Osteoblast (primary cell): ENCODE results near the gene TMEM178B. TPM values are rescaled to one million over a fixed set of nuclear protein-coding genes. Genes with fewer than 3 reads are reported as not detected.

Experiments
- DNase-seq: peaks from one replicate; pipeline ENCODE4 v3.0.0; 2011; ENCODE audit warnings: low spot score, mixed read lengths; ENCODE audit not compliant: insufficient read length; ENCODE audit errors: missing footprints
- H2AFZ ChIP-seq: 2 replicates; pipeline ENCODE4 v1.6.0; 2011; ENCODE audit warnings: mild to moderate bottlenecking, low read length
- H3K27ac ChIP-seq: 2 replicates; pipeline ENCODE4 v1.5.1; 2011; ENCODE audit warnings: mild to moderate bottlenecking, low read depth, low read length, moderate library complexity
- H3K27me3 ChIP-seq: 2 replicates; pipeline ENCODE4 v1.6.0; 2012; ENCODE audit warnings: mild to moderate bottlenecking, control low read depth, inconsistent platforms, low read length, moderate library complexity; ENCODE audit not compliant: insufficient read depth
- H3K36me3 ChIP-seq: 2 replicates; pipeline ENCODE4 v1.5.1; 2011; ENCODE audit warnings: mild to moderate bottlenecking, low read length, control low read depth, moderate library complexity; ENCODE audit not compliant: insufficient read depth
- H3K4me1 ChIP-seq: 2 replicates; pipeline ENCODE4 v1.5.1; 2011; ENCODE audit warnings: mild to moderate bottlenecking, low read length, control low read depth, moderate library complexity; ENCODE audit not compliant: insufficient read depth
- H3K4me2 ChIP-seq: 2 replicates; pipeline ENCODE4 v1.6.0; 2011; ENCODE audit warnings: mild to moderate bottlenecking, low read length; ENCODE audit not compliant: insufficient read depth
- H3K4me3 ChIP-seq: fragments of 200-600 bp; sonication (generic); 3 replicates; pipeline ENCODE4 v1.5.1; 2012; ENCODE audit warnings: mild to moderate bottlenecking, low read length, inconsistent platforms; ENCODE audit not compliant: insufficient read depth
- H3K79me2 ChIP-seq: 2 replicates; pipeline ENCODE4 v1.6.0; 2012; ENCODE audit warnings: mild to moderate bottlenecking, low read length, control low read depth, inconsistent platforms; ENCODE audit not compliant: insufficient read depth
- H3K9me3 ChIP-seq: 2 replicates; pipeline ENCODE4 v1.5.1; 2011; ENCODE audit warnings: low read depth, low read length, control low read depth
- H4K20me1 ChIP-seq: 2 replicates; pipeline ENCODE4 v1.6.0; 2012; ENCODE audit warnings: mild to moderate bottlenecking, low read length, control low read depth; ENCODE audit not compliant: insufficient read depth
- total RNA-seq: library from RNA; depleted of rRNA; stranded (reverse); fragments of >200 nt; gene quantifications from 2 replicates; pipeline ENCODE4 v1.2.3, GENCODE V29; 2012
- TF ChIP-seq, protein P1 (sequence below): IDR thresholded peaks from 2 replicates; pipeline ENCODE4 v1.5.1; 2011; ENCODE audit warnings: mild to moderate bottlenecking, low read depth, low read length, moderate library complexity; ENCODE audit errors: extremely low read depth

TMEM178B gene
- total RNA-seq, 1 donor = 1.1 TPM

DNA sequence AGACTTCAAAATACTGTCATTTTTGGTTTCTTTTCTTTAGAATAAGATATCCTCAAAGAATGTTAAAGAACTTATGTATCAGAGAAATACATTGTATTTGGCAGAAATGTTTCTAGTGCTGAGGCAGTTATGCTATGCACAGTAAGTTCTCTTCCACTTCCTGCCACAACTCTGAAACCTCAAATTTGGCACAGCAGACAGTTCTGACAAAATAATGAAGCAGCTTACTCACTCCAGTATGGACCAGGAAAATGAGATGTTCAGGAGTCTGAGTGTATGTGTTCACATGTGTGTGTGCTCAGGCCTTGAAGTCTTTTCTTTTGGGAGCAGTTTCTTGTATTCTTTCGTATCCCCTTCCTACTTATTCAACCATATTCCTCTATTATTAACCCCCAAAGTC, 280.4 kb downstream of the TMEM178B start:
- no peak overlapping the region for H2AFZ ChIP-seq
- no peaks in the 10 kb centered on the region for H3K9me3 ChIP-seq
- H4K20me1 ChIP-seq = no peaks in the 10 kb centered on the region
- H3K4me2 ChIP-seq = peak overlapping the region; percentile 44
- peak overlapping the region; percentile 45 for H3K27ac ChIP-seq
- H3K79me2 ChIP-seq = no peaks in the 10 kb centered on the region
- DNase-seq = peak; percentile 53
- TF ChIP-seq, protein P1, sequence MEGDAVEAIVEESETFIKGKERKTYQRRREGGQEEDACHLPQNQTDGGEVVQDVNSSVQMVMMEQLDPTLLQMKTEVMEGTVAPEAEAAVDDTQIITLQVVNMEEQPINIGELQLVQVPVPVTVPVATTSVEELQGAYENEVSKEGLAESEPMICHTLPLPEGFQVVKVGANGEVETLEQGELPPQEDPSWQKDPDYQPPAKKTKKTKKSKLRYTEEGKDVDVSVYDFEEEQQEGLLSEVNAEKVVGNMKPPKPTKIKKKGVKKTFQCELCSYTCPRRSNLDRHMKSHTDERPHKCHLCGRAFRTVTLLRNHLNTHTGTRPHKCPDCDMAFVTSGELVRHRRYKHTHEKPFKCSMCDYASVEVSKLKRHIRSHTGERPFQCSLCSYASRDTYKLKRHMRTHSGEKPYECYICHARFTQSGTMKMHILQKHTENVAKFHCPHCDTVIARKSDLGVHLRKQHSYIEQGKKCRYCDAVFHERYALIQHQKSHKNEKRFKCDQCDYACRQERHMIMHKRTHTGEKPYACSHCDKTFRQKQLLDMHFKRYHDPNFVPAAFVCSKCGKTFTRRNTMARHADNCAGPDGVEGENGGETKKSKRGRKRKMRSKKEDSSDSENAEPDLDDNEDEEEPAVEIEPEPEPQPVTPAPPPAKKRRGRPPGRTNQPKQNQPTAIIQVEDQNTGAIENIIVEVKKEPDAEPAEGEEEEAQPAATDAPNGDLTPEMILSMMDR = no peak
- no peaks in the 10 kb centered on the region for H3K27me3 ChIP-seq
- peaks cover 20% of the 10 kb centered on the region for H3K4me1 ChIP-seq
- no peak overlapping the region for H3K4me3 ChIP-seq
- H3K36me3 ChIP-seq = no peaks in the 10 kb centered on the region

DNA sequence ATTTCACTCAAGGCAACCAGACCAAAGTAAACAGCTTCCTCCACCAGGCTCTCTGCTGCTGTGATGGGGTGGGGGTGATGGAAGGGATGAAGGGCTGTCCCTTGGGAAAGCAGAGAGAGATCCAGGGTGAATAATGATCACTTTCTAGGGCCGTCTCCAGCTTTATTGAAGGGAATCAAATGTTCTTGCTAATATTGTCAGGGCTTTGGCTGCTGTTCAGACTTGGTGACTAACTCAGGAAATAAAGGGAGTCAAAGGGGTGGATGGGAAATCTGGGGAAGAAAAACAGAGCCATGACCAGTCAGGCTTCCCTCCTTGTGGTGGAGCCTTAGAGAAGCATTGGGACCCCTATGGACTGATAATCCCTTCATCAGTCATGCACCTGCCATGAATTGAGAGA, 281.2 kb downstream of the TMEM178B start:
- no peaks in the 10 kb centered on the region for H3K79me2 ChIP-seq
- TF ChIP-seq, protein P1 = no peak
- peak overlapping the region; percentile 44 for H3K4me2 ChIP-seq
- no peaks in the 10 kb centered on the region for H4K20me1 ChIP-seq
- H3K4me1 ChIP-seq = peaks cover 20% of the 10 kb centered on the region
- H3K27me3 ChIP-seq = no peaks in the 10 kb centered on the region
- H3K9me3 ChIP-seq = no peaks in the 10 kb centered on the region
- H3K36me3 ChIP-seq = no peaks in the 10 kb centered on the region
- peak; percentile 68 for DNase-seq
- no peak overlapping the region for H3K4me3 ChIP-seq
- peak overlapping the region; percentile 45 for H3K27ac ChIP-seq
- no peak overlapping the region for H2AFZ ChIP-seq

DNA sequence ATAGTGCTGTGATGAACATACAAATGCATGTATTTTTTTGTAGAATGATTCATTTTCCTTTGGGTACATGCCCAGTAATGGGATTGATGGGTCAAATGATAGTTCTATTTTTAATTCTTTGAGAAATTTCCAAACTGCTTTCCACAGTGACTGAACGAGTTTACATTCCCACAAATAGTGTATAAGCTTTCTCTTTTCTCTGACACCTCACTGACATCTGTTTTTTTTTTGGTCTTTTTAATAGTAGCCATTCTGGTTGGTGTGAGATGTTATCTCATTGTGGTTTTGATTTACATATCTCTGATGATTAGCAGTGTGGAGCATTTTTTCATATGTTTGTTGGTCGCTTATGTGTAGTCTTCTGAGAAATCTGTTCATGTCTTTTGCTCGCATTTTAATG, 282.3 kb downstream of the TMEM178B start:
- TF ChIP-seq, protein P1 = no peak
- Histone ChIP-seq H3K27me3 (no peaks in the 10 kb centered on the region), H3K4me2 (no peak overlapping the region), H2AFZ (no peak overlapping the region), H3K36me3 (no peaks in the 10 kb centered on the region), H3K4me1 (peaks cover 20% of the 10 kb centered on the region), H3K9me3 (no peaks in the 10 kb centered on the region), H4K20me1 (no peaks in the 10 kb centered on the region), H3K79me2 (no peaks in the 10 kb centered on the region), H3K4me3 (no peak overlapping the region), H3K27ac (peak overlapping the region; percentile 33)
- no peak for DNase-seq

DNA sequence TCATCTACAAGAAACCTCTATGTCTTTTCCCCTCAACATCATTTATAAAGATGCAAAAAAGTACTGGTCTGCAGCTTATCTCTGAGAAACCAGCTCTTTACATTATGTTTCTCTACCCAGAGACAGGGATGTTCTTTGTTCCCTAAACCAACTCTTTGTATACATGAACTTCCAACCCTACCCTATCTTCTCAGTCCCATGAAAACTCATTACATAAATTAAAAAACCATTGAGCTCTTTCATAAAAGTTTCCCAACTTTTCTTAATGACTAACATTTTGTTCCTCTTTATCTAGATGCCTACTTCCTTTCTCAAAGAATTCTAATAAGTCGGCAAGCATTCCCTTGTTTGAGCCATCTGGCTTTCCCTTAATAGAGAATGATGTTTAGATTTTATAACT, 284.5 kb downstream of the TMEM178B start:
- TF ChIP-seq, protein P1 = no peak
- Histone ChIP-seq H2AFZ (no peak overlapping the region), H3K4me2 (no peak overlapping the region), H3K79me2 (no peaks in the 10 kb centered on the region), H3K27me3 (no peaks in the 10 kb centered on the region), H3K4me3 (no peak overlapping the region), H3K4me1 (peaks cover 36% of the 10 kb centered on the region), H4K20me1 (no peaks in the 10 kb centered on the region), H3K36me3 (no peaks in the 10 kb centered on the region), H3K9me3 (no peaks in the 10 kb centered on the region), H3K27ac (no peak overlapping the region)
- no peak for DNase-seq
